Prostate gland (tissue), 2 donors: ENCODE data around the gene GRIN2A. TPM values are rescaled to one million over a fixed set of nuclear protein-coding genes. Genes with fewer than 3 reads are reported as not detected.

Experiments used
- DNase-seq: peaks from one replicate; pipeline ENCODE4 v3.0.0-alpha.2; 2019; ENCODE audit warnings: low spot score
- H3K27ac ChIP-seq, 2 donors: fragments of 200-600 bp; sonication (generic); 2 replicates each; pipeline ENCODE4 v1.5.1; 2017 to 2019
- H3K27me3 ChIP-seq: fragments of 200-600 bp; sonication (generic); replicated peaks from 2 replicates; pipeline ENCODE4 v1.5.1; 2019; ENCODE audit not compliant: insufficient read depth
- H3K36me3 ChIP-seq, 2 donors: fragments of 200-600 bp; sonication (generic); 1 replicate in 1 of 2; 2 replicates in 1 of 2; pipeline versions ENCODE4 v1.5.1 to v1.8.1; 2017 to 2019
- H3K4me1 ChIP-seq: fragments of 200-600 bp; sonication (generic); replicated peaks from 2 replicates; pipeline ENCODE4 v1.5.1; 2019
- H3K4me3 ChIP-seq, 2 donors: fragments of 200-600 bp; sonication (generic); 2 replicates each; pipeline ENCODE4 v1.5.1; 2017 to 2019
- H3K9me3 ChIP-seq: fragments of 200-600 bp; sonication (generic); 2 replicates; pipeline ENCODE4 v1.5.1; 2017
- POLR2A ChIP-seq: fragments of 450-650 bp; IDR thresholded peaks from one replicate; pipeline ENCODE4 v1.6.1; 2016; ENCODE audit warnings: antibody characterized with exemption, mild to moderate bottlenecking
- POLR2AphosphoS5 ChIP-seq: sonication (generic); formaldehyde crosslinking; IDR thresholded peaks from one replicate; pipeline ENCODE4 v1.6.1; 2017; ENCODE audit warnings: antibody characterized with exemption
- WGBS: methylation state at CpG from one replicate; pipeline ENCODE4 v1.1.5; 2018; 5-methylcytosine and 5-hydroxymethylcytosine counted together
- intact Hi-C: fragments of 100-400 bp; cut with DNase I; formaldehyde crosslinking; loops from one replicate; pipeline ENCODE4 v1.14.2; 2022
- total RNA-seq, 2 donors: library from RNA; depleted of rRNA; stranded (reverse); fragments of >200 nt; gene quantifications; one replicate each; pipeline ENCODE4 v1.1.0, GENCODE V29; 2016
- TF ChIP-seq, protein P1 (sequence below), 4 experiments: fragments of 200-600 bp in 2 of 4; fragments of 450-650 bp in 2 of 4; sonication (generic) in 2 of 4; IDR thresholded peaks; 1 replicate in 3 of 4; 2 replicates in 1 of 4; pipeline ENCODE4 v1.5.1; 2016 to 2019; ENCODE audit warnings: antibody characterized with exemption in 4 of 4, mild to moderate bottlenecking in 2 of 4, moderate library complexity in 2 of 4

GRIN2A gene
- total RNA-seq, 2 donors from 2014 or later, result 0.23 to 11.4 TPM

DNA sequence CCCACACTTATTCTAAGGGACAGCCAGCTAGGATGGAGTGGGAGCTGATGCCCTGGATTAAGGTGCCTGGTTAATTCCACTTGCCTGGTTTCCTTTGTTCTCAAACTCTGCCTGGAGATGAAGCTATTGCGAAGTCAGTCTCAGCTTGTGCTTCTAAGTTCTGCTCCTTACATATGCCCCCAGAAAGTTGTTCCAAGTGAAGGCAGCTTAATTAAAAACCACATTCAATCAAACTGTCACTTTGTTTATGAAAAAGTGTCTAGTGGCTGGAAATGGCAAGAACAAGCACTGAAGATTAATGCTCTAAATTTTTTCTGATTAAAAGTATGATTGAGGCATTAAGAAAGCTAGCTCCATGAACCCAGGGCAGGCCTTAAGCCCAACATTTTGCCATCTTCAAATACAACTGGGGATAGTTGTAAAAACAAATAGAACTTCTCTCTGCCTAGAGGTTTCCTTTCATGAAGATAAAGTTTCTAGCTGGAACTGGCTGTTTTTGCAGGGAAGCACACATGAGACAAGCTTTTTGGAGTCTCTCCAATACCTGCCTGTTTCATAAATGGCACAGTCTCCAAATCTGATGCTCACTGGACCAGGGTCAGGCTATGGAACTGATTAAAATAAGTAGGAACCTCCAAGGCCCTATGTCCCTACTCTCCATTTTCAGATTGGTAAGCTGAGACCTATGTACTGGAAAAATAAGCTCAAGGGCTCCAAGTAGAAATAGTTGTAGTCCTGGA, 100.9 kb downstream of the GRIN2A start:
- DNase-seq, result no peak
- no peaks in the 10 kb centered on the region for H3K27me3 ChIP-seq
- no peaks in the 10 kb centered on the region for H3K9me3 ChIP-seq
- no peak overlapping the region for H3K27ac ChIP-seq
- WGBS, result 72% methylated on average over 1 of the region's 1 CpG
- TF ChIP-seq, protein P1, sequence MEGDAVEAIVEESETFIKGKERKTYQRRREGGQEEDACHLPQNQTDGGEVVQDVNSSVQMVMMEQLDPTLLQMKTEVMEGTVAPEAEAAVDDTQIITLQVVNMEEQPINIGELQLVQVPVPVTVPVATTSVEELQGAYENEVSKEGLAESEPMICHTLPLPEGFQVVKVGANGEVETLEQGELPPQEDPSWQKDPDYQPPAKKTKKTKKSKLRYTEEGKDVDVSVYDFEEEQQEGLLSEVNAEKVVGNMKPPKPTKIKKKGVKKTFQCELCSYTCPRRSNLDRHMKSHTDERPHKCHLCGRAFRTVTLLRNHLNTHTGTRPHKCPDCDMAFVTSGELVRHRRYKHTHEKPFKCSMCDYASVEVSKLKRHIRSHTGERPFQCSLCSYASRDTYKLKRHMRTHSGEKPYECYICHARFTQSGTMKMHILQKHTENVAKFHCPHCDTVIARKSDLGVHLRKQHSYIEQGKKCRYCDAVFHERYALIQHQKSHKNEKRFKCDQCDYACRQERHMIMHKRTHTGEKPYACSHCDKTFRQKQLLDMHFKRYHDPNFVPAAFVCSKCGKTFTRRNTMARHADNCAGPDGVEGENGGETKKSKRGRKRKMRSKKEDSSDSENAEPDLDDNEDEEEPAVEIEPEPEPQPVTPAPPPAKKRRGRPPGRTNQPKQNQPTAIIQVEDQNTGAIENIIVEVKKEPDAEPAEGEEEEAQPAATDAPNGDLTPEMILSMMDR (IDR thresholded peaks at IDR 0.05), result no peak
- no peak for TF ChIP-seq POLR2AphosphoS5
- no peak for TF ChIP-seq POLR2A
- no peak overlapping the region for H3K4me3 ChIP-seq
- H3K4me1 ChIP-seq, result no peaks in the 10 kb centered on the region
- H3K36me3 ChIP-seq, result no peaks in the 10 kb centered on the region
- intact Hi-C loops, result no loop called here

DNA sequence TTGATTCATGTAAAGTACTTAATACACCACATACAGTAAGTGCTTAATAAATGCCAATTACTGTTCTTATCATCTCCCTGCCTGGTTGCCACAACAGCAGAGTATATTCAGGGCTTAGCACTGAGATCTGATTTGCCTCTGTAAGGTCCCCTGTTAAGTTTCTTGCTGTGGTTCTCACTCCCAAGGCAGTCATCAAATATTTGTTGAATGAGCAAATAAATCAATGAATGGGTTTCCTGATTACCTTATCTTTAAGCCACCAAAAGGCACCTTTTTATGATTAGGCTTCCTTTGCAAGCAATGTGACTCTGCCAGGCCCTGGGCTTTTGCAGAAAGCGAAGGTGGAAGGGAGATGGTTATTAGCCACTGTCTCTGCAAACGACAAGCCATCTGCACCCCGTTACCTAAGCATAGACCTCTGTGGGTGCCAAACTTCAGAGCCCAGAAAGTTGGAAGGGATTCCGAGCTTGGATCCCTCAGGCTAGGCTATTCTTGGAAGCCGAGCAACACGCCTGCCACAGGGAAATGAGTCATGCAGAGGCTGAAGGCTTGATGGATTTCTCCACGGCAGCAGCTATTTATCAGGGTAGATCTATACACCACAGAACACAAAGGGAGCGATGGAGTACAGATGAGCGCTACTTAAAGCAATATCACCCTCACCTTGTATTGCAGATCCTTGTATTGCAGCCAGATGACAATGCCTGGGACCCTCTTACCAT, 102.0 kb downstream of the GRIN2A start:
- no peaks in the 10 kb centered on the region for H3K4me1 ChIP-seq
- H3K9me3 ChIP-seq, result no peaks in the 10 kb centered on the region
- DNase-seq, result peak; percentile 57
- no peak overlapping the region for H3K27ac ChIP-seq
- TF ChIP-seq POLR2AphosphoS5 (no peak), POLR2A (no peak)
- TF ChIP-seq, protein P1 (IDR thresholded peaks at IDR 0.05), result no peak
- H3K4me3 ChIP-seq, result no peak overlapping the region
- H3K36me3 ChIP-seq, result no peaks in the 10 kb centered on the region
- intact Hi-C loops, result no loop called here
- no peaks in the 10 kb centered on the region for H3K27me3 ChIP-seq
- WGBS, result 6% methylated on average over 9 of the region's 9 CpGs

DNA sequence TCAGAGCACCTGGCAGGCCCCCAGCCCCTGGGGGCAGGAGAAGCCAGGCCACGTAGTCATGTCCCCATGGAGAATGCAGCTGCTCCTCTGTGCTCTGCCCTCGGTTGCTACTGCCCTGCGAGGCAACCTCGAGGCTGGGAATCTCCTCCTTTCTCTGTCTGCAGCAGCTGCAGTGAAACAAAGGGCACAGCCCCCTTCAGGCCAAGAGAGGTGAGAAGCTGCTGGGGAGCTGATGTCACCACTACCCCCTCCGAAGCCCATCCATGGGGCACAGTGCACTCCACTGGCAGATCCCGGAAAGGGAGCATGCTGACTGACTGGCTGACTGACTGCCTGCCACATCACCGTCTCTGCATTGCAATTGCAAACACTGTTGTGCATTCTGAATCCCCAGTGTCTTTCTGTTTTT, 103.7 kb downstream of the GRIN2A start:
- 56% methylated on average over 7 of the region's 7 CpGs for WGBS
- Histone ChIP-seq H3K36me3 (no peaks in the 10 kb centered on the region), H3K9me3 (no peaks in the 10 kb centered on the region), H3K4me3 (no peak overlapping the region), H3K27ac (no peak overlapping the region), H3K27me3 (no peaks in the 10 kb centered on the region), H3K4me1 (no peaks in the 10 kb centered on the region)
- intact Hi-C loops, result no loop called here
- DNase-seq, result no peak
- no peak for TF ChIP-seq POLR2AphosphoS5
- no peak for TF ChIP-seq POLR2A
- TF ChIP-seq, protein P1 (IDR thresholded peaks at IDR 0.05), result no peak

DNA sequence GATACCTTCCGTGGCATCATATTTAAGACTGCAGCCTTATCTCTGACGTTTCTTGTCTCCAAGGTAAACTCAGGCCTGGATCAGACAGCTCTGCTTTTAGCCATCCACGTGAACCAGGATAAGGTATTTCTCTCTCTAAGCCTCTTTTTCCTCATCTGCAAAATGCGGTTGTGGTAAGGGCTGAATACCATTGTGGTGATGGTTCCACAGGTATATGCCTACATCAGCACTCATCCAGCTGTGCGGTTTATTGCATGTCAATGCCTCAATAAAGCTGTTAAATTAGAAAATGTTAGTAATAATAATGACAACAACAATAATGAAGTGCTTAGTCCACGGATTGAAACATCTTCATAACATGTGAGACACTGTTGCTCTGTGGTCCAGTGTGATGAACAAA, 104.4 kb downstream of the GRIN2A start:
- intact Hi-C loops, result no loop called here

More for the DNA sequence above, 104.4 kb downstream of the GRIN2A start:
- H3K4me1 ChIP-seq, result no peaks in the 10 kb centered on the region
- no peak for DNase-seq
- no peaks in the 10 kb centered on the region for H3K36me3 ChIP-seq
- no peaks in the 10 kb centered on the region for H3K27me3 ChIP-seq
- TF ChIP-seq, protein P1 (IDR thresholded peaks at IDR 0.05), result no peak
- TF ChIP-seq POLR2A (no peak), POLR2AphosphoS5 (no peak)
- 76% methylated on average over 6 of the region's 6 CpGs for WGBS
- H3K9me3 ChIP-seq, result no peaks in the 10 kb centered on the region
- no peak overlapping the region for H3K4me3 ChIP-seq
- no peak overlapping the region for H3K27ac ChIP-seq
